Coronary artery (tissue), 2 donors: ENCODE data around the gene CPLX1.

ENCODE experiments used
- DNase-seq: peaks from one replicate; pipeline ENCODE4 v3.0.0-alpha.2; 2017; ENCODE audit warnings: low spot score
- H3K27ac ChIP-seq, 2 donors: fragments of 200-600 bp; sonication (generic); one replicate each; pipeline ENCODE4 v1.5.1; 2016 to 2019
- H3K4me3 ChIP-seq: fragments of 200-600 bp; sonication (generic); 2 replicates; pipeline ENCODE4 v1.5.1; 2016; ENCODE audit warnings: mild to moderate bottlenecking, moderate library complexity
- TF ChIP-seq, protein P1 (sequence below): fragments of 200-600 bp; sonication (generic); IDR thresholded peaks from one replicate; pipeline ENCODE4 v1.5.1; 2019; ENCODE audit warnings: antibody characterized with exemption

CPLX1 gene

DNA sequence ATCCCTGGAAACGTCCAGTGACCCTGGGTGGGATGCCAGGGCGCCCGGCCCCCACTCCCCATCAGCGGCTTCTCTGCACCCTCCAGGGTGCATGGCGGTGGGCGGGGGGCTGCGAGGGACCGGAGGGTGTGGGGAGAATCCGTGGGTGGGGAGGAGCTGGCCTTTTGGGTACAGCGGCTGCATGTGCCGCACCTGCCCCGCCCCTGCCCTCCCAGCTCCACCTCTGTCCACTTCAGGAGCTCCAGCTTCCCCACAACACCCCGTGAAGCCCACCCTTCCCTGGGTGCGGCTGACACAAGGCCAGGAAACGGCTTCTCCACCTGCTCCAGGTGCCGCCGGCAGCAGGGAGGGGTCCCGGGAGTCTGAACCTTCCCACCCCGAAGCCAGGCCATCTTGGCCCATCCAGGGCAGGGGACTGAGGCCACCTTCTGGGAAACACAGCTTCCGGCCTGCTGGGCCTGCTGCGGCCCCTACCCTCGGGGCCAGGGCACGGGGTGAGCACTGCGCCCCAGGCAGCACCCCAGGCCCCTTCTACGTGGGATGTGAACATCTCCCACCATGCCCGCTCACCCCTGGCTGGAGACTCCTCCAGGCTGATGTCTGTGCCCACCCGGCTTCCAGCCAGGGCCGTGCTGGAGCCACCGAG is 34.6 kb downstream of the CPLX1 start:
- DNase-seq = no peak
- TF ChIP-seq, protein P1, sequence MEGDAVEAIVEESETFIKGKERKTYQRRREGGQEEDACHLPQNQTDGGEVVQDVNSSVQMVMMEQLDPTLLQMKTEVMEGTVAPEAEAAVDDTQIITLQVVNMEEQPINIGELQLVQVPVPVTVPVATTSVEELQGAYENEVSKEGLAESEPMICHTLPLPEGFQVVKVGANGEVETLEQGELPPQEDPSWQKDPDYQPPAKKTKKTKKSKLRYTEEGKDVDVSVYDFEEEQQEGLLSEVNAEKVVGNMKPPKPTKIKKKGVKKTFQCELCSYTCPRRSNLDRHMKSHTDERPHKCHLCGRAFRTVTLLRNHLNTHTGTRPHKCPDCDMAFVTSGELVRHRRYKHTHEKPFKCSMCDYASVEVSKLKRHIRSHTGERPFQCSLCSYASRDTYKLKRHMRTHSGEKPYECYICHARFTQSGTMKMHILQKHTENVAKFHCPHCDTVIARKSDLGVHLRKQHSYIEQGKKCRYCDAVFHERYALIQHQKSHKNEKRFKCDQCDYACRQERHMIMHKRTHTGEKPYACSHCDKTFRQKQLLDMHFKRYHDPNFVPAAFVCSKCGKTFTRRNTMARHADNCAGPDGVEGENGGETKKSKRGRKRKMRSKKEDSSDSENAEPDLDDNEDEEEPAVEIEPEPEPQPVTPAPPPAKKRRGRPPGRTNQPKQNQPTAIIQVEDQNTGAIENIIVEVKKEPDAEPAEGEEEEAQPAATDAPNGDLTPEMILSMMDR = no peak
- Histone ChIP-seq H3K27ac (no peak overlapping the region), H3K4me3 (no peak overlapping the region)

DNA sequence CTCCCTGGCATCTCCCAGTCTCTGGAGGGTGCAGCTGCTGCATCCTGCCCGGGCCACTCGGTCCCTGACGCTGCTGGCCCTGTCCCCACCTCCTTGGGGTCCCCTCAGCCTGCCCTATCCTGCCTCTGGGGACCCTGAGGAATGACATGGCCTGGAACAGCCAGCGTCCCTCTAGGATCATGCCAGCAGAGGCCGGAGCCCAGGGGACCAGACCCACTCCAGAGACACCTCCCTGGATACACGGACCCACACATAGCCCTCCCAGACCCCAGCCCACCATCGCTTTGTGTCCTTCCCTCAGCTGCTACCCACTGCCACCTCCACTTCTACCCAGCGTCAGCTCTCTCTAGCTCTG is 35.5 kb downstream of the CPLX1 start:
- no peak overlapping the region for H3K27ac ChIP-seq
- TF ChIP-seq, protein P1 = no peak
- no peak overlapping the region for H3K4me3 ChIP-seq
- no peak for DNase-seq

DNA sequence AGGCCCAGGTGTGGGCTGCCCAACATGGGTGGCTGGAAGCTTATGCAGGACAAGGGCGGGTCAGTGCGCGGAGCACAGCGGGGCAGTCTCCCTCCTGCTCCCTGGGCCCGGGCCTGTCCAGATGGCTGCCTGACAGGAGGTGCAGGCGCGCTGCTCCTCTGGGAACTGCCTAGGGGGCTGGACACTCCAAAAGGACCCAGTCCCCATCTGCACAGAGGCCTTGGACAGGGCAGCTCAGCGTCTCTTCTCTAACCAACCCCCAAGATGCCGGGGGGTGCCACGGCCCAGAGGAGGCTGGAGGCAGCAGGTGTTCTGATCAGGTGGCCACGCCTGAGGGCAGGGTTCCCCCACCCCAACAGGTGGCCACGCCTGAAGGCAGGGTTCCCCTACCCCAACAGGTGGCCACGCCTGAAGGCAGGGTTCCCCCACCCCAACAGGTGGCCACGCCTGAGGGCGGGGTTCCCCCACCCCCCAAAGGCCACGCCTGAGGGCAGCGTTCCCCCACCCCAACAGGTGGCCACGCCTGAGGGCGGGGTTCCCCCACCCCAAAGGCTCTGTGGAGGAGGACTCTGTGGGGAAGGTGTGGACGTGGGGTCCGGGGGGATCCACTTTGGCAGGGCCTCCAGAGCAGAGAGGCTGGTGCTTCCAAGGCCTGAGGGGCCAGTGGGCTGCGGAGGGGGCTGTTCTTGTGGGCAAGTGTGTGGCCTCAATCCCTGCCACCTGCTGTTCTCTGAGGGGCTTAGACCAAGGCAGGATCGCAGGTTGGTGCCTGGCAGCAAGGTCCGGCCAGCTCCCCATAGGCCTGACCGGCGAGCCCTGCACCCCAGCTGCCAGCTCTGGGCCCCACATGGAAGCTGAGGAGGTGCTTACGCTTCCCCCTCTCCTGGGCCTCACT is 36.1 kb downstream of the CPLX1 start:
- no peak for DNase-seq
- TF ChIP-seq, protein P1 = no peak

DNA sequence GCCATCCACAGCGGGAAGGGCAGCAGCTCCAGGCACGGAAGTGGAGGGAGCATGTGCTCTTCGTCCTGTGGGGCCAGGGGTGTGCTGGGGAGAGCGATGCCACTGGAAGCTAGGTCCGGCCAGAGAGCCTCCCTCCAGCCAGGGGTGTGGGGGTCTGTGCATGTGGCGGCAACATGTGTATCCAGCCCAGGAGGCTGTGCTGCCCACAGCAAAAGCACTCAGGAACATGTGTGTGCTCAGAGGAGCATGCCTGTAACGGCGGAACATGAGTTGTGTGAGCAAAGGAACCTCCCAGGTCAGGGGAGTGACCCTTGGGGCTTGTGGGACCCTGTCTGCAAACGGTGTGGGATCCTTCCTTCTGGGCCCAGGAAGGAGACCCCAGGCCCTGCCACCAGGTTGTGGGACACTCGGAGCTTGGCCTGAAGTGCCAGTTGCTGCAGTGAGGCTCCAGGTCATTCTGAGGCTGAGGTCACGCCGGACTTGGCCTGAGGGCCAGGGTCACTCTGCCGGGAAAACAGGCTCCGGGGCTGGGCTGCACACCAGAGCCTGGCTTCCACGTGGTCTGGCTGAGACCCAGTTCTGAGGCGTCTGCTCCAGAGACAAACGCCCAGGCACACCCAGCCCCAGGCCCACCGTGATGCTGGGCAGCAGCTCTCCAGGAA is 37.2 kb downstream of the CPLX1 start:
- TF ChIP-seq, protein P1 = no peak
- DNase-seq = no peak
- H3K27ac ChIP-seq = no peak overlapping the region
- no peak overlapping the region for H3K4me3 ChIP-seq

More for the DNA sequence above, 36.1 kb downstream of the CPLX1 start:
- Histone ChIP-seq H3K4me3 (no peak overlapping the region), H3K27ac (peak overlapping the region in 1 of 2 donors; percentile 6)

DNA sequence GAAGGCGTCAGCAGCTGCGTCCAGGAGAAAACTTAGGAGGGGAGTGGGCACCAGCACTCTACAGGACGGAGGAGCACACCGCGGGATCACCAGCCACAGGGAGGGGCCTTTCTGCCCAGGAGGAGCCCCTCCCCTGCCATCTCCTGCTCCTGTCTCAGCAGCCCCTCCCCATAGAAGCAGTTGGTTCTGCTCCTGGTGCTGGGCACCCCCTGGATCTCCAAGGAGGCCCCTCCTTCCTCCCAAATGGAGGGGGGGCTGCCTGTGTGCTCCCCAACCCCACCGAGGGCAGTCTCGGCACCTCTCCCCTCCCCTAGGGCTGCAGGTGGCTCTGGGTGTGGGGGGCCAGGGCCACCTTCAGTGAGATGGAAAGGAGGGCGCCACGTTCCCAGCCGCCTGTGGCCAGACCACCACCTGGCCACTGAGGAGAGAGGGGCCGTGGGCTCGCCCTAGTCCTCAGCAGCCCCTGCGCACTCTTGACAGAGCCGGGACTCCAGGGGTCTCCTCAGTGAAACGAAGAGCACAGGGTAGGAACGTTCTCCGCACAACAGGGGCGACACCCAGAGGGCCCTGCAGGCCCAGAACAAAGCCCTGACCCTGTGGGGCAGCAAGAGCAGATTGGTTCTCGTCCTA is 37.8 kb downstream of the CPLX1 start:
- TF ChIP-seq, protein P1 = no peak
- H3K27ac ChIP-seq = peak overlapping the region in 1 of 2 donors; percentile 54

DNA sequence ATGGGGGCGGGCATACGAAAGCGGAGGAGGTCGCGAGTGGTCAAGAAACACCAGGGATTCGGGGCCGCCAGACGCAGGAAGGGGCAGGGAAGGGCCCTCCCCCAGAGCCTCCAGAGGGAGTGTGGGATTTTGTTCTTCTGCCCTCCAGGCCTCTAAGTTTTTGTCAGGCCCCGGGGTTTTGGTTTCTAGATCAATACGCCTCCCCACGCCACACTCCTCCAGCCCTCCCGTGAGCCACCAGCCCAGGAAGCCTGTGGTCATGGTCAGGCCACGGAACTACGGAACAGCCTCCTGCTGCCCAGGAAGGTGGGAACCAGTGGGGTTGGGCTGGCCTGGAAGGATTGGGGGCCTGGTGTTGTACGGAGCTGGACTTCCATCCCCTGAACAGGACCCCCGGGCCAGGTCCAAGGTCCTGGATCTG is 38.4 kb downstream of the CPLX1 start:
- TF ChIP-seq, protein P1 = no peak
- DNase-seq = no peak
- Histone ChIP-seq H3K4me3 (no peak overlapping the region), H3K27ac (peak overlapping the region in 1 of 2 donors; percentile 54)

More for the DNA sequence above, 37.8 kb downstream of the CPLX1 start:
- no peak for DNase-seq
- H3K4me3 ChIP-seq = no peak overlapping the region
